Activated T-helper 1 cell treated with Interleukin-2 at 50 U/mL for 16 hours (primary cell): ENCODE data around the gene KDM6B.
"Not testable (repeated sequence)": the region's sequence is repeated elsewhere in the genome, so short reads cannot be mapped to it uniquely, and the experiment has no call there.

Experiments
- DNase-seq: peaks from one replicate; pipeline ENCODE4 v3.0.0-alpha.2; 2020; ENCODE audit warnings: low read depth

KDM6B gene, protein sequence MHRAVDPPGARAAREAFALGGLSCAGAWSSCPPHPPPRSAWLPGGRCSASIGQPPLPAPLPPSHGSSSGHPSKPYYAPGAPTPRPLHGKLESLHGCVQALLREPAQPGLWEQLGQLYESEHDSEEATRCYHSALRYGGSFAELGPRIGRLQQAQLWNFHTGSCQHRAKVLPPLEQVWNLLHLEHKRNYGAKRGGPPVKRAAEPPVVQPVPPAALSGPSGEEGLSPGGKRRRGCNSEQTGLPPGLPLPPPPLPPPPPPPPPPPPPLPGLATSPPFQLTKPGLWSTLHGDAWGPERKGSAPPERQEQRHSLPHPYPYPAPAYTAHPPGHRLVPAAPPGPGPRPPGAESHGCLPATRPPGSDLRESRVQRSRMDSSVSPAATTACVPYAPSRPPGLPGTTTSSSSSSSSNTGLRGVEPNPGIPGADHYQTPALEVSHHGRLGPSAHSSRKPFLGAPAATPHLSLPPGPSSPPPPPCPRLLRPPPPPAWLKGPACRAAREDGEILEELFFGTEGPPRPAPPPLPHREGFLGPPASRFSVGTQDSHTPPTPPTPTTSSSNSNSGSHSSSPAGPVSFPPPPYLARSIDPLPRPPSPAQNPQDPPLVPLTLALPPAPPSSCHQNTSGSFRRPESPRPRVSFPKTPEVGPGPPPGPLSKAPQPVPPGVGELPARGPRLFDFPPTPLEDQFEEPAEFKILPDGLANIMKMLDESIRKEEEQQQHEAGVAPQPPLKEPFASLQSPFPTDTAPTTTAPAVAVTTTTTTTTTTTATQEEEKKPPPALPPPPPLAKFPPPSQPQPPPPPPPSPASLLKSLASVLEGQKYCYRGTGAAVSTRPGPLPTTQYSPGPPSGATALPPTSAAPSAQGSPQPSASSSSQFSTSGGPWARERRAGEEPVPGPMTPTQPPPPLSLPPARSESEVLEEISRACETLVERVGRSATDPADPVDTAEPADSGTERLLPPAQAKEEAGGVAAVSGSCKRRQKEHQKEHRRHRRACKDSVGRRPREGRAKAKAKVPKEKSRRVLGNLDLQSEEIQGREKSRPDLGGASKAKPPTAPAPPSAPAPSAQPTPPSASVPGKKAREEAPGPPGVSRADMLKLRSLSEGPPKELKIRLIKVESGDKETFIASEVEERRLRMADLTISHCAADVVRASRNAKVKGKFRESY (N-terminal part only)

DNA sequence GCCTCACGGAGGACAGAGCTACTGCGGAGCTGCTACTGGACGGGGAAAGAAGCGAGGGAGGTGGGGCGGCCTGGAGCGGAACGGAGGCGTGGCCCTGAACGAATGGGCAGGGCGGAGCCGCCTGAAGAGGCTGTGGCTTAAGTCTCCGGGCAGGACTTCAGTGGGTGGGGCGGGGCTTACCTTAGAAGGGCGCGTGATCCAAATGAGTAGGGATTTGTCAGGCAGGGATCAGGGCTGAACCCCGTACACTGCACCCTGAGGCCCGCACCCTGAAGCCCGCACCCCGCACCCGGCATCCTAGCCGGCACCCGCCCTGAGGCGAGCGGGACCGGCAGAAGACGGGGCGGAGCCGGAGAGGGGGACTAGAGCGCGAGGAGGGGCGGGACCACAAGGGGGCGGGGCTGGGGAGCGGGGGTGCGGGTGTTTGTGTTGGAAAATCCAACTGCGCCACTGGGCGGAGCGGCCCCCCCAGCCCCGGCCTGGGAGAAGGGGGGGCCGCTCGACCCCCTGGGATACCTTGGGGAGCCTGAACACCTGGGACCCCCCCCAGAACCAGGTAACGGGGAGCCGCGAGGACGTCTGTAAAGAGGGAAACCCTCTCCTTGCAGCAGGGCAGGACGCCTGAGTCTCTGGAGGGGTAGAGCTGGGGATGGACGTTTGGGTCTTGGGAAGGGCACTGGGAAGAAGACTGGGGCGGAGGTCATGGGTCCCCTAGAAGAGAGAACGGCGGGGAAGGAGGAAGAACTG is at the start of gene KDM6B:
KDM6B (plus strand) TSS at position 423 of the 747 bp plus-strand sequence. CDS start 11,338 bp downstream, outside the sequence.
- peak; percentile 72 for DNase-seq

- DNase-seq = no peak
Observed at GRCh38 chr17:7786866-7787265, 47.2 kb upstream of the KDM6B start.

DNA sequence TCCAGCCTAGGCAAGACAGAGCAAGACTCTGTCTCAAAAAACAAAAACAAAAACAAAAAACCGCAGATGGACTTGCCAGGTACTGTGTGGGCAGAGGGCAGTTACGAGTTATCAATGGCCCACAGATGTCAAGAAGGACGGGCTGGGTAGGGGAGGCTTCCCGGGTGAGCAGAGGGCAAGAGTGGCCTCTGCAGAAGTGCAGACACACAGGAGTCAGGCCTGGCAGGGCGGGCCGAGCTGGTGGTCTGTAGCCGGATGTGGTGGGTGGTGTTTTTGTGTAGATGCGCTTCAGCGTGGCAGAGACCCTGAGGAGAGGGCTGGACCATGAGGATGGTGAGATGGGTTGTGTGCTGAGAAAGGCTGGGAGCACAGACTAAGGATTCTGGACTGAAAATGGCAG is 44.9 kb upstream of the KDM6B start:
- DNase-seq = no peak

DNA sequence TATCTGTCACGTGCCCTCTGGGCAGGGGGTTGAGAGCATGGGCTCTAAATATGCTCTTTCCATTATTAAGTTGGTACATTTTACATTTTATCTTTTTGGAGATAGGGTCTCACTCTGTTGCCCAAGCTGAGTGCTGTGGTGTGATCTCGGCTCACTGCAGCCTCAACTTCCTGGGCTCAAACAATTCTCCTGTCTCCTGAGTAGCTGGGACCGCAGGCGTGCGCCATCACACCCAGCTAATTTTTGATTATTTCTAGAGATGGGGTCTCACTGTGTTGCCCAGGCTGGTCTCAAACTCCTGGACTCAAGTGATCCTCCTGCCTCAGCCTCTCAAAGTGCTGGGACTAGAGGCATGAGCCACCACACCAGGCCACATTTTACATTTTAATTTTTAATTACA is 43.9 kb upstream of the KDM6B start:
- no peak for DNase-seq

- no peak for DNase-seq
Observed at GRCh38 chr17:7792611-7793010, 41.4 kb upstream of the KDM6B start.

DNA sequence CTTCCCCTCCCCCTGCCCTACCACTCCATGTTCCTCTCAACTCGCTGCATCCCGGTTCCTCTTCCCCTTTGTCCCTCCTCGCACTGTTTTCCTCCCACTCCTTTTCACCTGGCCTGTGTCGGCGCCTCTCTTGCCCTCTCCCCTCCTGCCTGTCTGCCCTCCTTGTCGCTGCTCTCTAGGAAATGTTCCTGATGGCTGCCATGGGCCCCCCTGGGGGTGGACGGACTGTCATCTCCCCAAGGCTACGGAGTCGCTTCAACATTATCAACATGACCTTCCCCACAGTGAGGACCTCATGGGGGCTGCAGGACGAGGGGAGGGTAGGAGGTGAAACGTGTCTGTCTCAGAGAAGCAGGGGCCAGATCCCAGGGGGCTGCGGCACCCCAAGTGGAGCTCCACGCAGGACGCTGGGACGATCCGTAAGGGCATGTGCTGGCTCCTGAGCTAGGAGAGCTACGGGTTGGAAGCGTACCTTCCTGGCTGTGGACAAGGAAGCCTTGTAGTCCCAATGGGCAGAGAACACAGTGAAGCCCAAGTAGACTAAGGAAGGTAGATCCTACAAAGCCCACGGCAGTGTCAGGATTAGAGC is 39.8 kb upstream of the KDM6B start:
- DNase-seq = no peak

DNA sequence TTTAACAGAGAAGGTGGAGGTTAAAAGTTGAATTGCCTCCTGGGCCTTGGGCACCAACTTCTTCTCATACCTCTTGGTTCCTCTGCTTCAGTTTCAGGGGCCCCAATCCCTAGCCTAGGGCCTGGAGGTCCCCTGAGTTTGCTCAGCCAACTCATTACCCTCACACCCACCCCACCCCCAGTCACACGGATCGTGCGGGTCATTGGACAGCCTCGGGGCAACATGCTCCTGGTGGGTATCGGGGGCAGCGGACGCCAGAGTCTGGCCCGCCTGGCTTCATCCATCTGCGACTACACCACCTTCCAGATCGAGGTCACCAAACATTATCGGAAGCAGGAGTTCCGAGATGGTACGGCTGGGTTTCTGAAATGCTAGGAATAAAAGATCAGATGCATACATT is 36.0 kb upstream of the KDM6B start:
- DNase-seq = no peak

DNA sequence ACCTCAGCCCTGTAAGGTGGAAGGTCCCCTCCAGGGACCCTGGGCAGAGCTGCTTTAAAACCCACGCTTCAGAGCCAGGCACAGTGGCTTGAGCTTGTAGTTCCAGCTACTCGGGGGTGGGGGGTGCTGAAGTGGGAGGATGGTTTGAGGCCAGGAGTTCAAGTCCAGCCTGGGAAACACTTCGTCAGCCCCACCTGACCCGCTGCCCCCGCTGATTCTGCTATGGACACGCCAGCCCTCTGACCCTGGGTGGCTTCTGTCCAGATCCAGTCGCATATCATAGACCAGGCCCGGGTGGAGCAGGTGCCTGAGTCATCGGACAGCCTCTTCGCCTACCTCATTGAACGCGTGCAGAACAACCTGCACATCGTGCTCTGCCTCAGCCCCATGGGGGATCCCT is 35.2 kb upstream of the KDM6B start:
- DNase-seq = no peak

DNA sequence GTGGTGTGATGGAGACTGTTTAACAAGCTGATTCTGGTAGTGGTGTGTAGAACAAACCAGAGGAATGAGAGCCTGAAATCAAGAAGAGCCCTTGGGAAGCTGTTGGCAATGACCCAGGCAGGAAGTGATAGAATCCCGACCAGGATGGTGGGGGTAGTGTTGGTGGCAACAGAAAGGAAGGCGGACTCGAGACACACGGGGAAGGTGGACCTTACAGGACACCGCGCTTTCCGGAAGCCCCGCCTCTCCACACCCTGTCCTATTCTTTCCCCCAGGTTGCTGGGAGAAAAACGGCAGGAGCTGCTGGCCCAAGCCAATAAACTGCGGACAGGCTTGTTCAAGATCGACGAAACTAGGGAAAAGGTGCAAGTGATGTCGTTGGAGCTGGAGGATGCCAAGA is 30.0 kb upstream of the KDM6B start:
- no peak for DNase-seq

DNA sequence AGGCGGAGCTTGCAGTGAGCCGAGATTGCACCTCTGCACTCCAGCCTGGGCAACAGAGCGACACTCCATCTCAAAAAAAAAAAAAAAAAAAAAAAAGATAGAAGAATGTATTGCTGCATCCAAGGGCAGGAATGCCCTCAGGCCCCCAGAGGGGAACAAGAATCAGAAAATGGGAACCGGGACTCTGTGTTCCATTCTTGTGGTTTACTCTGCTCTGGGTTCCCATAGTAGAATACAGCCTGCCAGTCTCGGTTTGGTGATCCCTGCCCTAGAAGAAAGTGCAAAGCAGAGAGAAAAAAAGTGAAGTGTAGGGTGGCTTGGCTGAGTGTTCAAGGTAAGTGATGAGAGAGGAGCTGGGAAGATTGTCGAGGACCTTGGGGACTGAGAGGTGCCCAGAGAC is 27.4 kb upstream of the KDM6B start:
- no peak for DNase-seq

DNA sequence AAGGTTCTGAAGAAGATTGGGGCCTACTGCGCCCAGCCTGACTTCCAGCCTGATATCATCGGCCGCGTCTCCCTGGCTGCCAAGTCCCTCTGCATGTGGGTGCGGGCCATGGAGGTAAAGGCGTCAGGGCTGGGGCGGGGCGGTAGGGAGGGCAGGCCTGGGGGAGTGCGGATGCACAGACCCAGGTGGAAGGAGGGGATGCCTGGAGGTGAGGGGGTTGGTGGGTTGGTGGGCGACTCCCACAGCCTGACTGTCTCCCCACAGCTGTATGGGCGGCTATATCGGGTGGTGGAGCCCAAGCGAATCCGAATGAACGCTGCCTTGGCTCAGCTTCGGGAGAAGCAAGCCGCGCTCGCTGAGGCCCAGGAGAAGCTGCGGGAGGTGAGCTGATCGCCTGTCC is 26.8 kb upstream of the KDM6B start:
- no peak for DNase-seq

- DNase-seq = no peak
Observed at GRCh38 chr17:7809086-7809790, 24.8 kb upstream of the KDM6B start.

- DNase-seq = not testable (repeated sequence)
Observed at GRCh38 chr17:7809791-7810343, 24.1 kb upstream of the KDM6B start.

GRCh38 chr17:7811251-7811650 is 22.8 kb upstream of the KDM6B start:
- DNase-seq = no peak

GRCh38 chr17:7814969-7815368 is 19.0 kb upstream of the KDM6B start:
- DNase-seq = no peak

DNA sequence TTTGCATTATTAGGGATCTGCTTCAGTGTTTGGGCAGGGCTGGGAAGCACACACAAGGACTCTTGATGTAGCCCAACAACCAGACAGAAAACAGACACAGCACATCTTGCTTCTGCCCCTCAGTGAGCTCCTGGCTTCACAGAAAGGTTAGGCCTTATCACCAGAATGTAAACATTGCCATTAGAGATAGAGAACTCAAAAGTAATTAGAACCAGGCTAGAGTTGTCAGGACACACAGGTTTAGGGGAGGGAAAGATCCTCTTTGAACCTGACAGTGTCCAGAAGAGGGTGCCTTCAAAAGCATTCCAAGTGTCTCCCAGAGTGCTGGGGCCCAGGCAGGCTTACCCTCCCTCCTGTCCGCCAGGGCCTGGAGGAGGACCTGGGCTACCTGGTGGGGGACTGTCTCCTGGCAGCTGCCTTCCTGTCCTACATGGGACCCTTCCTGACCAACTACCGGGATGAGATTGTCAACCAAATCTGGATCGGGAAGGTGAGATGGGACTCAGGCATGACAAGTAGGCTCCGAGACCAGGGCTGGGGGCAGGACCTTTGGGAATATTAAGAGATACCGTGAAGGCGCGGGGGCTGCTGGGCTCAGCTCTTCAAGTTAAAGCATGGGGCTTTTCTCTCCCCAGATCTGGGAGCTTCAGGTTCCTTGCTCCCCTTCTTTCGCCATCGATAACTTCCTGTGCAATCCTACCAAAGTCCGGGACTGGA is 16.9 kb upstream of the KDM6B start:
- no peak for DNase-seq

GRCh38 chr17:7817643-7817964 is 16.4 kb upstream of the KDM6B start:
- no peak for DNase-seq

GRCh38 chr17:7818026-7818425 is 16.0 kb upstream of the KDM6B start:
- DNase-seq = no peak

GRCh38 chr17:7818746-7819645 is 15.0 kb upstream of the KDM6B start:
- no peak for DNase-seq
